Gastrocnemius medialis (tissue), 4 donors: ENCODE results near the gene CLGN. TPM values are rescaled to one million over a fixed set of nuclear protein-coding genes. Genes with fewer than 3 reads are reported as not detected.

Source experiments
- ATAC-seq, 2 donors: fragments of 150-250 bp; one replicate each; pipeline ENCODE4 v1.9.1; 2016
- DNase-seq, 2 donors: peaks; one replicate each; pipeline ENCODE4 v3.0.0-alpha.2; 2019
- H3K27ac ChIP-seq, 4 donors: fragments of 200-600 bp; sonication (generic); 1 replicate in 1 of 4; 2 replicates in 3 of 4; pipeline ENCODE4 v1.5.1; 2016 to 2018; ENCODE audit warnings: mild to moderate bottlenecking in 2 of 4, moderate library complexity in 1 of 4
- H3K27me3 ChIP-seq, 3 donors: fragments of 200-600 bp; sonication (generic) in 2 of 3; 1 replicate in 1 of 3; 2 replicates in 2 of 3; pipeline versions ENCODE4 v1.5.1 to v1.6.0; 2016 to 2019; ENCODE audit warnings: mild to moderate bottlenecking in 1 of 3, moderate library complexity in 1 of 3
- H3K36me3 ChIP-seq, 2 donors: fragments of 200-600 bp; sonication (generic) in 1 of 2; one replicate each; pipeline ENCODE4 v1.5.1; 2017 to 2018
- H3K4me1 ChIP-seq, 2 donors: fragments of 200-600 bp; sonication (generic) in 1 of 2; one replicate each; pipeline ENCODE4 v1.5.1; 2016 to 2017; ENCODE audit warnings: mild to moderate bottlenecking in 2 of 2
- H3K4me3 ChIP-seq, 4 donors: fragments of 200-600 bp; sonication (generic) in 3 of 4; 1 replicate in 1 of 4; 2 replicates in 3 of 4; pipeline ENCODE4 v1.5.1; 2016 to 2019; ENCODE audit warnings: mild to moderate bottlenecking in 2 of 4
- H3K9me3 ChIP-seq, 3 donors: fragments of 200-600 bp; sonication (generic) in 2 of 3; 1 replicate in 1 of 3; 2 replicates in 2 of 3; pipeline ENCODE4 v1.5.1; 2016 to 2019
- CTCF ChIP-seq, 5 experiments: fragments of 450-650 bp in 3 of 5; fragments of 200-600 bp in 2 of 5; sonication (generic) in 2 of 5; IDR thresholded peaks in 4 of 5; conservative IDR thresholded peaks in 1 of 5; 1 replicate in 4 of 5; 2 replicates in 1 of 5; pipeline ENCODE4 v1.5.1; 2016 to 2019; ENCODE audit warnings: antibody characterized with exemption in 5 of 5, mild to moderate bottlenecking in 3 of 5, moderate library complexity in 3 of 5
- POLR2A ChIP-seq, 2 donors: fragments of 450-650 bp; IDR thresholded peaks; one replicate each; pipeline ENCODE4 v1.6.1; 2017; ENCODE audit warnings: antibody characterized with exemption in 2 of 2, mild to moderate bottlenecking in 2 of 2, moderate library complexity in 2 of 2
- in situ Hi-C, 4 donors: fragments of 200-750 bp; cut with MboI; loops; one replicate each; pipeline versions ENCODE4 v1.15.0 to v1.8.0; 2017; ENCODE audit warnings: low sequenced_read_pairs in 4 of 4
- intact Hi-C: fragments of 100-400 bp; cut with DNase I; formaldehyde crosslinking; loops from one replicate; pipeline ENCODE4 v1.15.1; 2023; ENCODE audit warnings: low total_unique reads
- total RNA-seq, 4 donors: library from RNA; depleted of rRNA; stranded (reverse); fragments of >200 nt; gene quantifications; one replicate each; pipeline versions ENCODE4 v1.1.0 to v1.2.3, GENCODE V29; 2016

Gene CLGN
- total RNA-seq, 4 donors from 2014 or later: 0.10 to 0.29 (median 0.20) TPM; not detected in 1

GRCh38 chr4:140346136-140346535 is 81.3 kb downstream of the CLGN start:
- Histone ChIP-seq H3K36me3 (no peaks in the 10 kb centered on the region), H3K9me3 (no peaks in the 10 kb centered on the region), H3K27me3 (no peaks in the 10 kb centered on the region), H3K27ac (no peak overlapping the region), H3K4me1 (no peaks in the 10 kb centered on the region), H3K4me3 (no peak overlapping the region)
- TF ChIP-seq CTCF (IDR thresholded peaks at IDR 0.05 in 4 of 5, conservative IDR thresholded peaks at IDR 0.05 in 1 of 5) (no peak), POLR2A (IDR thresholded peaks at IDR 0.05) (no peak)
- intact Hi-C loops: no loop called here
- no peak for ATAC-seq
- no peak for DNase-seq
- in situ Hi-C loops: no loop called here

GRCh38 chr4:140344621-140345020 is 82.8 kb downstream of the CLGN start:
- intact Hi-C loops: no loop called here
- Histone ChIP-seq H3K27ac (no peak overlapping the region), H3K27me3 (no peaks in the 10 kb centered on the region), H3K4me1 (no peaks in the 10 kb centered on the region), H3K9me3 (no peaks in the 10 kb centered on the region), H3K4me3 (no peak overlapping the region), H3K36me3 (no peaks in the 10 kb centered on the region)
- DNase-seq (no peak), ATAC-seq (no peak)
- TF ChIP-seq POLR2A (IDR thresholded peaks at IDR 0.05) (no peak), CTCF (IDR thresholded peaks at IDR 0.05 in 4 of 5, conservative IDR thresholded peaks at IDR 0.05 in 1 of 5) (no peak)
- in situ Hi-C loops: no loop called here

GRCh38 chr4:140344101-140344500 is 83.3 kb downstream of the CLGN start:
- no peaks in the 10 kb centered on the region for H3K36me3 ChIP-seq
- DNase-seq (no peak), ATAC-seq (no peak)
- H3K4me1 ChIP-seq: no peaks in the 10 kb centered on the region
- in situ Hi-C loops (no loop called here), intact Hi-C loops (no loop called here)
- TF ChIP-seq POLR2A (IDR thresholded peaks at IDR 0.05) (no peak), CTCF (IDR thresholded peaks at IDR 0.05 in 4 of 5, conservative IDR thresholded peaks at IDR 0.05 in 1 of 5) (no peak)
- no peak overlapping the region for H3K27ac ChIP-seq
- no peaks in the 10 kb centered on the region for H3K9me3 ChIP-seq
- no peak overlapping the region for H3K4me3 ChIP-seq
- H3K27me3 ChIP-seq: no peaks in the 10 kb centered on the region

GRCh38 chr4:140343303-140343702 is 84.1 kb downstream of the CLGN start:
- DNase-seq: no peak
- Histone ChIP-seq H3K9me3 (no peaks in the 10 kb centered on the region), H3K4me1 (no peaks in the 10 kb centered on the region), H3K27ac (no peak overlapping the region), H3K36me3 (no peaks in the 10 kb centered on the region), H3K4me3 (no peak overlapping the region), H3K27me3 (no peaks in the 10 kb centered on the region)
- no peak for ATAC-seq
- TF ChIP-seq CTCF (IDR thresholded peaks at IDR 0.05 in 4 of 5, conservative IDR thresholded peaks at IDR 0.05 in 1 of 5): no peak
- TF ChIP-seq POLR2A (IDR thresholded peaks at IDR 0.05): no peak
- intact Hi-C loops: no loop called here
- in situ Hi-C loops: no loop called here

GRCh38 chr4:140342620-140343019 is 84.8 kb downstream of the CLGN start:
- DNase-seq (no peak), ATAC-seq (no peak)
- no peaks in the 10 kb centered on the region for H3K9me3 ChIP-seq
- no peak overlapping the region for H3K4me3 ChIP-seq
- intact Hi-C loops (no loop called here), in situ Hi-C loops (no loop called here)
- H3K4me1 ChIP-seq: no peaks in the 10 kb centered on the region
- TF ChIP-seq POLR2A (IDR thresholded peaks at IDR 0.05) (no peak), CTCF (IDR thresholded peaks at IDR 0.05 in 4 of 5, conservative IDR thresholded peaks at IDR 0.05 in 1 of 5) (no peak)
- no peaks in the 10 kb centered on the region for H3K36me3 ChIP-seq
- no peak overlapping the region for H3K27ac ChIP-seq
- H3K27me3 ChIP-seq: no peaks in the 10 kb centered on the region
